Activated CD4-positive, alpha-beta T cell treated with anti-CD3 and anti-CD28 coated beads, Interleukin-2, amount 10 ng/mL, durations not matched to agents 7 days and 5 days (primary cell): ENCODE results near the gene FBXW12. TPM values are rescaled to one million over a fixed set of nuclear protein-coding genes. Genes with fewer than 3 reads are reported as not detected.

ENCODE experiments used
- CTCF ChIA-PET: fragments of 350-600 bp; sonication (Branson Sonifier 250); formaldehyde crosslinking; loops from one replicate; lab custom pipeline; 2021; ENCODE audit warnings: antibody characterized with exemption; lab: Charles Lee
- POLR2A ChIA-PET: fragments of 350-600 bp; sonication (Branson Sonifier 250); formaldehyde crosslinking; loops from one replicate; lab custom pipeline; 2021; ENCODE audit warnings: antibody characterized with exemption; lab: Charles Lee
- DNase-seq: peaks from one replicate; pipeline ENCODE4 v3.0.0-alpha.2; 2020
- H3K27ac Mint-ChIP-seq: one replicate; pipeline ENCODE4 v1.8.0; 2021; ENCODE audit warnings: mild to moderate bottlenecking, moderate library complexity, mixed read lengths
- H3K27me3 Mint-ChIP-seq: one replicate; pipeline ENCODE4 v1.8.0; 2021; ENCODE audit warnings: mixed read lengths
- H3K36me3 Mint-ChIP-seq: one replicate; pipeline ENCODE4 v1.8.0; 2021; ENCODE audit warnings: low read depth, mixed read lengths
- H3K4me1 Mint-ChIP-seq: one replicate; pipeline ENCODE4 v1.8.0; 2021; ENCODE audit warnings: mixed read lengths
- H3K4me3 Mint-ChIP-seq: one replicate; pipeline ENCODE4 v1.8.0; 2021; ENCODE audit warnings: mild to moderate bottlenecking, moderate library complexity, mixed read lengths
- H3K9me3 Mint-ChIP-seq: one replicate; pipeline ENCODE4 v1.8.0; 2021; ENCODE audit warnings: mixed read lengths
- total RNA-seq, 2 experiments: library from RNA; stranded (reverse); gene quantifications; one replicate each; pipeline ENCODE4 v1.2.3, GENCODE V29; 2021

Gene FBXW12
- total RNA-seq, 2 experiments from 2014 or later: not detected

GRCh38 chr3:48405343-48405881 is 33.4 kb downstream of the FBXW12 start:
- Mint-ChIP-seq H3K27me3 (no peaks in the 10 kb centered on the region), H3K4me3 (no peak overlapping the region), H3K36me3 (no peaks in the 10 kb centered on the region), H3K9me3 (no peaks in the 10 kb centered on the region), H3K27ac (no peak overlapping the region), H3K4me1 (no peaks in the 10 kb centered on the region)
- ChIA-PET CTCF (interaction anchor here (0.9 to 3.1 kb wide), 2 partner anchors 31 to 155 kb away, joined by 3 to 15 read pairs; no protein-coding TSS in a partner anchor), POLR2A (no interaction called here)
- no peak for DNase-seq

- H3K27me3 Mint-ChIP-seq: no peaks in the 10 kb centered on the region
- H3K36me3 Mint-ChIP-seq: no peaks in the 10 kb centered on the region
- H3K9me3 Mint-ChIP-seq: no peaks in the 10 kb centered on the region
- no peak for DNase-seq
- no peak overlapping the region for H3K27ac Mint-ChIP-seq
- POLR2A ChIA-PET: no interaction called here
- H3K4me3 Mint-ChIP-seq: no peak overlapping the region
- no peaks in the 10 kb centered on the region for H3K4me1 Mint-ChIP-seq
- CTCF ChIA-PET: interaction anchor here (1.2 kb wide), 1 partner anchor 29 kb away, joined by 3 read pairs; no protein-coding TSS in a partner anchor
These were observed 34.0 kb downstream of the FBXW12 start for GRCh38 chr3:48405971-48406370.

GRCh38 chr3:48406443-48407431 is 34.7 kb downstream of the FBXW12 start:
- no peak overlapping the region for H3K4me3 Mint-ChIP-seq
- no peak for DNase-seq
- no peaks in the 10 kb centered on the region for H3K9me3 Mint-ChIP-seq

GRCh38 chr3:48407542-48408099 is 35.6 kb downstream of the FBXW12 start:
- H3K36me3 Mint-ChIP-seq: no peaks in the 10 kb centered on the region
- no peak for DNase-seq
- POLR2A ChIA-PET: no interaction called here
- H3K9me3 Mint-ChIP-seq: no peaks in the 10 kb centered on the region
- no peaks in the 10 kb centered on the region for H3K27me3 Mint-ChIP-seq
- CTCF ChIA-PET: interaction anchor here (0.6 to 1.5 kb wide), 5 partner anchors 7 to 138 kb away, joined by 3 to 5 read pairs (median 5); no protein-coding TSS in a partner anchor
- no peaks in the 10 kb centered on the region for H3K4me1 Mint-ChIP-seq
- no peak overlapping the region for H3K27ac Mint-ChIP-seq
- no peak overlapping the region for H3K4me3 Mint-ChIP-seq

More at GRCh38 chr3:48406443-48407431, 34.7 kb downstream of the FBXW12 start:
- ChIA-PET POLR2A (no interaction called here), CTCF (interaction anchor here (1.2 kb wide), 1 partner anchor 29 kb away, joined by 3 read pairs; no protein-coding TSS in a partner anchor)
- Mint-ChIP-seq H3K27ac (no peak overlapping the region), H3K27me3 (no peaks in the 10 kb centered on the region), H3K4me1 (no peaks in the 10 kb centered on the region), H3K36me3 (no peaks in the 10 kb centered on the region)

GRCh38 chr3:48408823-48409281 is 36.8 kb downstream of the FBXW12 start:
- POLR2A ChIA-PET: interaction anchor here (0.7 kb wide), 1 partner anchor 27 kb away, joined by 3 read pairs; no protein-coding TSS in a partner anchor

GRCh38 chr3:48409291-48410201 is 37.5 kb downstream of the FBXW12 start:
- Mint-ChIP-seq H3K27ac (no peak overlapping the region), H3K4me1 (no peaks in the 10 kb centered on the region), H3K4me3 (no peak overlapping the region), H3K36me3 (no peaks in the 10 kb centered on the region), H3K27me3 (no peaks in the 10 kb centered on the region), H3K9me3 (no peaks in the 10 kb centered on the region)
- DNase-seq: no peak
- POLR2A ChIA-PET: no interaction called here
- CTCF ChIA-PET: interaction anchor here (0.6 to 2.8 kb wide), 4 partner anchors 8 to 124 kb away, joined by 3 to 9 read pairs (median 4); no protein-coding TSS in a partner anchor

More at GRCh38 chr3:48408823-48409281, 36.8 kb downstream of the FBXW12 start:
- no peak overlapping the region for H3K4me3 Mint-ChIP-seq
- no peak for DNase-seq
- H3K27me3 Mint-ChIP-seq: no peaks in the 10 kb centered on the region
- H3K4me1 Mint-ChIP-seq: no peaks in the 10 kb centered on the region
- CTCF ChIA-PET: interaction anchor here (0.6 to 1.5 kb wide), 5 partner anchors 9 to 121 kb away, joined by 3 to 6 read pairs (median 5); no protein-coding TSS in a partner anchor
- H3K27ac Mint-ChIP-seq: no peak overlapping the region
- no peaks in the 10 kb centered on the region for H3K9me3 Mint-ChIP-seq
- no peaks in the 10 kb centered on the region for H3K36me3 Mint-ChIP-seq

GRCh38 chr3:48410205-48411040 is 38.4 kb downstream of the FBXW12 start:
- DNase-seq: no peak
- ChIA-PET POLR2A (interaction anchor here (0.6 kb wide), 1 partner anchor 14 kb away, joined by 3 read pairs; no protein-coding TSS in a partner anchor), CTCF (interaction anchor here (0.6 to 2.8 kb wide), 3 partner anchors 9 to 156 kb away, joined by 3 to 9 read pairs (median 3); no protein-coding TSS in a partner anchor)
- Mint-ChIP-seq H3K27ac (no peak overlapping the region), H3K4me3 (no peak overlapping the region), H3K4me1 (no peaks in the 10 kb centered on the region), H3K27me3 (no peaks in the 10 kb centered on the region), H3K9me3 (no peaks in the 10 kb centered on the region), H3K36me3 (no peaks in the 10 kb centered on the region)

- Mint-ChIP-seq H3K27me3 (no peaks in the 10 kb centered on the region), H3K27ac (no peak overlapping the region), H3K9me3 (no peaks in the 10 kb centered on the region)
These were observed 39.1 kb downstream of the FBXW12 start for GRCh38 chr3:48411041-48411588.

GRCh38 chr3:48411606-48412374 is 39.8 kb downstream of the FBXW12 start:
- Mint-ChIP-seq H3K27ac (peak overlapping the region; percentile 11), H3K4me1 (no peaks in the 10 kb centered on the region), H3K27me3 (no peaks in the 10 kb centered on the region), H3K4me3 (no peak overlapping the region), H3K36me3 (no peaks in the 10 kb centered on the region), H3K9me3 (no peaks in the 10 kb centered on the region)
- CTCF ChIA-PET: interaction anchor here (1.3 to 2.8 kb wide), 2 partner anchors 11 to 108 kb away, joined by 3 to 9 read pairs; no protein-coding TSS in a partner anchor
- DNase-seq: no peak
- POLR2A ChIA-PET: interaction anchor here (0.5 kb wide), 1 partner anchor 362 kb away, joined by 3 read pairs; no protein-coding TSS in a partner anchor

More at GRCh38 chr3:48411041-48411588, 39.1 kb downstream of the FBXW12 start:
- Mint-ChIP-seq H3K36me3 (no peaks in the 10 kb centered on the region), H3K4me1 (no peaks in the 10 kb centered on the region), H3K4me3 (no peak overlapping the region)
- CTCF ChIA-PET: interaction anchor here (0.6 to 2.8 kb wide), 3 partner anchors 10 to 156 kb away, joined by 3 to 9 read pairs (median 3); no protein-coding TSS in a partner anchor
- no peak for DNase-seq
- POLR2A ChIA-PET: no interaction called here
